PC-9 (cell line): ENCODE data around the gene TMEM164.

Source experiments
- EZH2 ChIP-seq: fragments of 200-600 bp; sonication (generic); IDR thresholded peaks from 2 replicates; pipeline ENCODE4 v1.8.0; 2017; ENCODE audit warnings: antibody characterized with exemption, low read depth
- TF ChIP-seq, protein P1 (sequence below): fragments of 200-600 bp; sonication (generic); conservative IDR thresholded peaks from 2 replicates; pipeline ENCODE4 v1.6.1; 2017; ENCODE audit warnings: mixed run types, antibody characterized with exemption, mild to moderate bottlenecking, moderate library complexity

DNA sequence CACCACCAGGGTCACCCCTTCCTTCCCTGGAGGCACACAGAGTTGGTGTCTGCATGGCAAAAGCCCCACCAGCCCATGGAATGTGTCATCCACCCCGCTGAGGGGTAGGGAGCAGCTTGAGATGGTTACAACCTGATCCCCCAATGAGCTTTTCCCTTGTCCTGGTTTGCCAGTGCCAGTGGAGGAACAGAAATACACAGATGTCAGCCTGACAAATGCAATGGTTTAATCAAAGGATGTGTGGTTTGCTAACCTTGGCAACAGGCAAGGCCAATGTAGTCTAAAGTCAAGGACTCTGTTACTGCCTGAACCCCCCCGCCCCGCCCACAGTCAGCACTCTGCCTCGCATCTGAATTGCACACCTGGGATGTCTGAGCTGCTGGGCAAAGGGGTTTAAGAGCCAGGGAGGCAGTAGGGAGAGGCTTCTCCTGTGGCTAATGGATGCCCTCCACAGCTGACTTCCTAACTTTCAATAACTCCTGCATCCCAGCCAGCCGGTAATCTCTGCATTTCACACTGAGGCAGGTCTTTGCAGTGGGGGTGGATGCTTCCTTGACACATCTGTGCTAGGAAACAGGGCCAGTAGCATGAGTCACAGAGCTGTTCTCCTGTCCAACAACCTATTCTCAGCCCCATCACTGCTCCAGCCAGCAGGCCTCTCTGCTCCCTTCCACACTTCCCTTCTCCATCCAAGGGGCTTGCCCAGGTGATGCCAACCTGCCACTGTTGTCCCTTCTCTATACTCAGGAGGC is 177.4 kb downstream of the TMEM164 start:
- TF ChIP-seq EZH2, result no peak
- TF ChIP-seq, protein P1, sequence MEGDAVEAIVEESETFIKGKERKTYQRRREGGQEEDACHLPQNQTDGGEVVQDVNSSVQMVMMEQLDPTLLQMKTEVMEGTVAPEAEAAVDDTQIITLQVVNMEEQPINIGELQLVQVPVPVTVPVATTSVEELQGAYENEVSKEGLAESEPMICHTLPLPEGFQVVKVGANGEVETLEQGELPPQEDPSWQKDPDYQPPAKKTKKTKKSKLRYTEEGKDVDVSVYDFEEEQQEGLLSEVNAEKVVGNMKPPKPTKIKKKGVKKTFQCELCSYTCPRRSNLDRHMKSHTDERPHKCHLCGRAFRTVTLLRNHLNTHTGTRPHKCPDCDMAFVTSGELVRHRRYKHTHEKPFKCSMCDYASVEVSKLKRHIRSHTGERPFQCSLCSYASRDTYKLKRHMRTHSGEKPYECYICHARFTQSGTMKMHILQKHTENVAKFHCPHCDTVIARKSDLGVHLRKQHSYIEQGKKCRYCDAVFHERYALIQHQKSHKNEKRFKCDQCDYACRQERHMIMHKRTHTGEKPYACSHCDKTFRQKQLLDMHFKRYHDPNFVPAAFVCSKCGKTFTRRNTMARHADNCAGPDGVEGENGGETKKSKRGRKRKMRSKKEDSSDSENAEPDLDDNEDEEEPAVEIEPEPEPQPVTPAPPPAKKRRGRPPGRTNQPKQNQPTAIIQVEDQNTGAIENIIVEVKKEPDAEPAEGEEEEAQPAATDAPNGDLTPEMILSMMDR, result no peak
